Astrocyte of the hippocampus (primary cell): ENCODE results near the gene CAMK1D.

Experiments used
- DNase-seq: peaks from one replicate; pipeline ENCODE4 v3.0.0; 2011; ENCODE audit warnings: low read depth, low spot score

The CAMK1D gene

DNA sequence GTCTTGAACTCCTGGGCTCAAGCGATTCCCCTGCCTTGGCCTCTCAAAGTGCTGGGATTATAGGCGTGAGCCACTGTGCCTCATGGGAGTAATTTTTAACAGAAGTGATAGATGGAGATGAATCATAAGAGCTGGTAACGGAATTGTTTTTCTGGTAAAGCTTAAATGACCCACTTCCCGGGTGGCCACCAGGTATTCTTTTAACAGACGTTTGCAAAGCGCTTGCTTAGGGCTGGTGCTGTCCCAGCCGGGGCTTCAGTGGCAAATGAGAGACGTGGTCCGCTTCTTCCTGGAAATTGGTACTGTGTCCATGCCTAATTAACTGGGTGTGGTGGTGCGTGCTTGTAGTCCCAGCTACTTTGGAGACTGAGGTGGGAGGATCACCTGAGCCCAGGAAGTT, 23.5 kb downstream of the CAMK1D start:
- DNase-seq = no peak

DNA sequence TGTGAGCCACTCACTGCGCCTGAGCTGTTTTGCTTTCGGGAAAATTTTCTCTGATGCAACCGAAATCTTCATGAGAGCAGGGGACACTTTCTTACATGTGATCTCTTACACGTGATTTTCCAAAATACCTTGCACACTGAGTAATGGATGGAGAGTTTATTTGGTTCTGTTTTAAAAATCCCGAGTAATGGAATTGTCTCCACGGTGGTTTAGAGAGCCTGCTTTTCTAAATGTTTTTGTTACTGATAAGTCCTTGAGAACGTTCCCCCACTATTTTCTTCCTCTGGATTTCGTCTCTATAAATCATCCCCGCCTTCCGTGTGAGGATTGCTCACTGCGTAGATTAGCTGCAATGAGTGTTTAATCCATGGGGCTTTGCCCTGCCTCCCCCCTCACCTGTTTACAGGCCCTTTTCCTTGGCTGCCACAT, 25.7 kb downstream of the CAMK1D start:
- DNase-seq = no peak

DNA sequence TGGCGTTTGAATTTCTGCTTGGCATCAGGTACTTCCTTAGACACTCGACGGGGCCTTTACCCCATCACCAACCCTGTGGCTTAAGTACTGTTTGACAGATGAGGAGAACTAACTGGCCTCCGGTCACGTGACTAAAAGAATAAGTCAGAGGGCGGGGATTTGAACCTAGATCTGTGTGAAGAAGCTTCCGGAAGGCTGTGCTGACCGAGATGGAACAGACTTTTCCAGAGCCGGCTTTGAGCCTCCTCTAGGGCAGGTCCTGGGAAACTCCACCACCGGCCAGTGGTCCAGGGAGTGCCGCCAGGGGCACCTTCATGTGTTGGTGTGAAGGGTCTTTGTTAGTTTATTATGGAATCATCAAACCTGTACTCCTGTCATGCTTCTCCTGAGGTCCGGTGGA, 26.9 kb downstream of the CAMK1D start:
- no peak for DNase-seq

DNA sequence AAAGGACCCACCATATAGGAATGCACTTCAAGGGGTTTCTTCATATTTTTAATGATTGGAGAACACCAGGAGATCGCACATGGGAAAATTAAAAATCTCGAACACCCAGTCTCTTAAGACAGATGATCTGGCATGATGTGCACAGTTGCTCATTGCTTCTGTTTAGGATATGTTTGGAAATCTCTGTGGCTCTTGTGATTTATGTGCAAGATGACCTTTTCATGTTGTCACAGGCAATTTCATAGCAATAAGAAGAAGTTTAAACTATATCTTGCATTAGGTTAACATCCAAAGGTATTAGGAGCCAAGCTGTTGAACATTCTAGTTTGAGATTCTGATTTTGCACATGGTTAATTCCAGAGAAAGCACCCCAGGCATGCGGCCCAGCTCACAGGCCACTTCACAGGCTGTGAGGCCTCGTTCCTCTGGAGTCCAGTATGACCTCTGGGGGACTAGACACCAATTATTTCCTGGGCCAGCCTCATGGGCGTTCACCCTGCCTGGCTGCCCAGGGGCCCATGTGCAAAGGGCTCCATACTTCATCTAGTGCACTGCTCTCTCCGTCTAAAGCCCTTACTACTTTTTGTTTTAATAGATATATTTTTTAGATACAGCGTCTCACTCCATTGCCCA, 28.4 kb downstream of the CAMK1D start:
- no peak for DNase-seq

DNA sequence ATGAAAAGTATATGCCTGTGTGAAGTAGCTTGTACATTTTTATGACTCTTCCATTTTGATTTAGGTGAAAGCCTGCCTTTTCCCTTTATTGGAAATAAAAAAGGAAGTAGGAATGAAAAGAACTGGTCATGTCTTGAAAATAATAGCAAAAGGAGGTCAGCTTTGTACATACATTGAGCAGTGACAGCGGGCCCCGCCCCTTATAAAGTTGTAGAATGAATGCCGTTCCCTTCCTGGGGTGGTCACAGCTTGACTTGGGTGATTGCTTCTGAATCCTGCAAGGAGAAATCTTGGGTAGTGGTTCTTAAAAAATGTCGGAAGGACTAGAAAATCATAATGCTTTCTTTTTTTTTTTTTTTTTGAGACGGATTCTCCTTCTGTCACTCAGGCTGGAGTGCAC, 31.7 kb downstream of the CAMK1D start:
- DNase-seq = no peak

DNA sequence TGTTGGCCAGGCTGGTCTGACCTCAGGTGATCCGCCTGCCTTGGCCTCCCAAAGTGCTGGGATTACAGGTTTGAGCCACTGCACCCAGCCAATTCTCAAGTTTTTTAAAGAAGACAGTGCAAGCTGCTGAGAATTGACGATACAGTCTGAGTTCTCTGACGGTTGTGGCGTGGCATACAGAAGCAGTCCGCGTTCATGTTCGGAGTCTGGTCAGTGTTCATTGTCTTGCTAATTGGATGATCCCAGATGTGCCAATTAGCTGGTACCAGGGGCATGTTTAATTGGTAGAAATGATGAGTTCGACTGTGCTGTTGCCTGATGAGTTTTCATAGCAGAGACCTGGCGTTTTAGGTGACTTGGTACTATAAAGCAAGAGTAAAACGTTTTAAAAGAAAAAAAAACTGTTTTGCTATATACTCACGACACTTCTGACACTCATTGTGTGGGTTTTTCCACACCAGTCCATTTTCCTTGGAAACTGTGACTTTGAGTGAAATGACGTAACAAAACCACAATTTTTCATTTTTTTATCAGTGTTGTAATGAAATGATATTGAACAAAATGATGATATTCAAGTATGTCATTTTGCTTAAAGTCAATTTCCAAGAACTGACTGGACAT, 32.3 kb downstream of the CAMK1D start:
- no peak for DNase-seq

DNA sequence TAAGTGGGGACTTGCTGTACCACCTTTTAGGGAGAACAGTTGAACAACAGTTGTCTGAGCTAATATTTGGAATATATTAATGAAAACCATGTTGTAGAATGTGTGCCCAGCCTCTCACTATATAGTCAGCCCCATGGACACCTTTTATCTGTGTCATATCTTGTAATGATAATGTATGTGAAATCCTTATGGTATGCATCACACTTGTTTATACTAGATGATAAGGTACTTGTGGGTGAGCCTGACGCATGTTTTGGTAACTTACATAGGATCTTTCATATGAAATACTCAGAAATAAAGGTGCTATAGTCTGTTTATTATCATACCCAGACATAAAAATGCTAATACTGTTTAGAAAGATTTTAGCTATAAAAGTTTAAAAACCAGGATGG, 32.8 kb downstream of the CAMK1D start:
- no peak for DNase-seq

DNA sequence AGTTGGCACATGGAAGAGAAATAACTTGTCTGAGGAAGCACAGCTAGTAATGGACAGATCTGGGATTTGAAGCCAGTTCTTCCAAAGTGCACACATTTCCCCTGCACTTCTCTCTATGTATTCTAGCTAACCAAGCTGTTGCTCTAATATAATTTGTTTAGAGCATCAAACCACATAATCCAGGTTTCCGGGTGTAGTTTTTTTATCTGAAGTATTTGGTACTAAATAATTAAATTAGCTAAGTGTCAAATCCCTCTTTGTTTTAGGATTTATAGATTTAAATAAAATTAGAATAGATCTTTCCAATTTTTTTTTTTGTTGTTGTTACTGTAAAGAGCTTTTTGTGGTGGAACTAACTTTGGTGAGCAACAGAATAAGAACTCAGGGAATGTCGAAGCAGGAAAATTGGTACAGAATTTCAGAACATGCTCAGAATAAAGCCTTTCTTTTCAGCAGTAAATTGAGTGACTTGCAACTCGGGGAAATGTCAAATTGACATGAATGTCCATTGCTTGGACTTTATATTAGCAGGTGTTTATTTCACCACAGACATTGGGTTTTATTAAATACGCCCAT, 33.7 kb downstream of the CAMK1D start:
- peak; percentile 66 for DNase-seq

DNA sequence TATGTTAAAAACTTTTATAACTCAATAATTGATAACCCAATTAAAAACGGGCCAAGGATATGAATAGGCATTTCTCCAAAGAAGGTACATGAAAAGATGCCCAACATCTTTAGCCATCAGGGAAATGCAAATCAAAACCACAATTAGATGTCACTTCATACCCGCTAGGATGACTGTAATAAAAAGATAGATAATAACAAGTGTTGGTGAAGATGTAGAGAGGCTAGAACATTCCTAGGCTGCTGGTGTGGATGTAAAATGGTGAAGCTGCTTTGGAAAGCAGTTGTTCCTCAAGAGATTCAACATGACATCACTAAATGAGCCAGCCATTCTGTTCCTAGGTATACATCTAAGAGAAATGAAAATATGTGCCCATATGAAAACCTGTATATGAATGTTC, 35.6 kb downstream of the CAMK1D start:
- DNase-seq = no peak

DNA sequence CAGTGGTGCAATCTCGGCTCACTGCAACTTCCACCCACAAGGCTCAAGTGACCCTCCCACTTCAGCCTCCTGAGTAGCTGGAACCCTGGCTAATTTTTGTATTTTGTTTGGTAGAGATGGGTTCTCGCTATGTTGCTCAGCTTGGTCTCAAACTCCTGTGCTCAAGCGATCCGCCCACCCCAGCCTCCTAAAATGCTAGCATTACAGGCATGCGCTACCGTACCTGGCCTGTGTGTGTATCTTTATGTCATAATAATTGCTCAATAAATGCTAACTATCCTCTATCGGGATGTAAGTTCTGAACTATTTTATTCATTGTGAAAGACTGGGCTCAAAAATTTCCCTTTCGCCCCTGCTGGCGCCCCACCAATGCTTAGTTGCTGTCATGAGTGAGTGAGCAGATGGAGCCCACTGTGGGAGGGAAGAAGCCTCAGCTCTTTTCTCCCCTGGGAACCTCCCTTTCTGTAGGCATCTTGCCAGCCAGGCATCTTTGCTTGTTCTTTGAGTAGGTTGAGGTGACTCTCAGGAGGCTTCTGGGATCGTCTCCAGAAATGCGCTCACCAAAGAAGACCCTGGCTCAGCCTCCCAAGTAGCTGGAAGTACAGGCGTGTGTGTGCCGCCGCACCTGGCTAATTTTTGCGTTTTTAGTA, 38.3 kb downstream of the CAMK1D start:
- no peak for DNase-seq

DNA sequence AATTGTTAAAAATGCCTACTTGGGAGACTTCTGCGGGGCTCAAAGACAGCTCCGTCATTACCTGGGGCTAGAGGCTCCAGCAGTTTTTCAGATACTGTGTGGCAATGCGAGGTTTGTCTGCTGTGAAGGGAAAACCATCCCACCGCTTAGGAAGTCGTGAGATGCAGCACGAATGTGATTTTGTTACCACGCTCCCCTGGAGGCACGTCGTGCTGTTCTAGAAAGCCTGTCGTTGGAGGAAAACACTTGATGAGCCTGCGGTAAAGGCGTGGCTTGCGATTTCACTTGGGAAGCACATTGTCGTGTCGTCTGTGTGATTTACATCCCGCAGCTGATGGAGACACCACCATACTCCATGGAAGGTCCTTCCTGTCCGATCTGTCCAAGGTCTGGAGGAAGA, 39.3 kb downstream of the CAMK1D start:
- DNase-seq = no peak

DNA sequence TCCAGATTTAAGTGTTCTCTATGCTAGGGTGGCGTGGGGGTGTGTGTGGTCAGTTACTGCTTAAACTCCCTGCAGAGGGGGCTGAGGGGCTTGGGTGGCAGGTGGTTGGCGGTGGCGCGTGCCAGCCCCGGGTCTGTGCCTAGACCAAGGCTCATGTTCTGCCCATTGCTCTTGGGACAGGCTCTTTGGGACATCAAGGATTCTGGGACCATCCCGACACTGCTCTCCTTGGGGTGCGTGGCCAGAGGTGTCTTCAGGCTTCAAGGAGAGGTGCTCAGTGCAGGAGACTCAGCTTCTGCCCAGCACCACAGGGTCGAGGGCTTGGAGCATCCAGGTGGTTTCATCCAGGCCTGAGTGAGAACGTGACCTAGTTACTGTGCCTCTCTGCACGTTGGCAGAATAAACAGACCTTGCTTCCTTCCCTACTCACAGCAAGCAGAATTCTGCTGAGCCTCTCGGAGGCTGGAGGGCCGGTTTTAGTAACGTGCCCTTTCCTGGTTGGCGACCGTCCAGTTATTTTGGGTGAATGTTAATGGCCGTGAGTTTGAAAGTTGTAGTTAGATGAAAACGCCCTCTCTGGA, 39.9 kb downstream of the CAMK1D start:
- no peak for DNase-seq

DNA sequence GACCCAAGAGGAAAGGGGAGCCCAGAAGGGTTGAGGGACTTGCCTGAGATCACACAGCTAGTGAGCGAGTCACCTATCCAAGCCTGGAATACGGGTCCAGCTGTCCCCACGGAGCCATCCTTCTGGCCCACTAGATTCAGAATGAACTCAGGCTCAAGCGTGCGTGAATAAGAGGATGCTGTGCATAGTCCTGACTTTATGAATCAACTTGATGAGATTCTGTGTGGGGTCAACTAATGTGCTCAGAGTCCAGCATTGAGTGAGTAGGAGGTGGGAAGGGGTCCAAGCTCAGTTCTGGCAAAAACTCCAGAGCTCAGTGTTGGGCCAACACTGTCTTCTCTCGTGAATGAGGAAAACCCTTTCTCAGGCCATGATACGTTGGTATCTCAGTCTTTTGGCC, 41.4 kb downstream of the CAMK1D start:
- peak; percentile 85 for DNase-seq

DNA sequence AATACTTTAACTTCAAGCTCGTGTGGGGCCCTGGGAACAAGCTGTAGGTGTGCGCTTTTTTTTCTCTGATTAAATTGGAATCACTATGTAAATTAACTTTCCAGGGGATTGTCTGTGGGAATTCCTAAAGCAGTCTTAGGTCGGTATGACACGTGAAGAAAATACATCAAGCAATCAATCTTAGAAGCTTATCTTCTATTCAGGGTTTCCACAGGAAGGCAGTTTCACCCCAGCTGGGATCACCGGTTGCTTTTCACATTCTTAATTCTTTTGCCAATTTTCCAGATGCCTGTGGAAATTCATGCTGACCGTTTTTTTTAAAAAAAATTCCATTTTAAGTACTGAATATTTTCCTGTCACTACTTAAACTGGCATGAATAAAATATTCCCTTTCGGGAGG, 41.9 kb downstream of the CAMK1D start:
- peak; percentile 84 for DNase-seq

DNA sequence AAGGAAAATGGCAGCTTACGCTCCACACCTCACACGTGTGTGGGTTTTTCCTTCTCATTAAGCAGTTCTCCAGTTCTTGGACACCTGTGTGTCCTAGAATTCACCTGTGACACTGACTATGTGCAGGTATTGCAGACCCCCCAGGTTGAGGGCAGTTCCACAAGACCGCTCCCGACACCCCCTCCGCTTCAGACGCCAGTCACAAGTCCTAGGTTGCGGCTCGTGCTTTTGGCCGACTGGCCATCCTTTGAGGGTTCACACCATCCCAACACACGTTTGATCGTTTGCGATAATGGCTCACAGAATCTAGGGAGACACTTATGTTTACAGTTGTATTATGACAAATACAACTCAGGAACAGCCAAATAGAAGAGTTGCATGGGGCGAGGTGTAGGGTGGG, 44.5 kb downstream of the CAMK1D start:
- no peak for DNase-seq

DNA sequence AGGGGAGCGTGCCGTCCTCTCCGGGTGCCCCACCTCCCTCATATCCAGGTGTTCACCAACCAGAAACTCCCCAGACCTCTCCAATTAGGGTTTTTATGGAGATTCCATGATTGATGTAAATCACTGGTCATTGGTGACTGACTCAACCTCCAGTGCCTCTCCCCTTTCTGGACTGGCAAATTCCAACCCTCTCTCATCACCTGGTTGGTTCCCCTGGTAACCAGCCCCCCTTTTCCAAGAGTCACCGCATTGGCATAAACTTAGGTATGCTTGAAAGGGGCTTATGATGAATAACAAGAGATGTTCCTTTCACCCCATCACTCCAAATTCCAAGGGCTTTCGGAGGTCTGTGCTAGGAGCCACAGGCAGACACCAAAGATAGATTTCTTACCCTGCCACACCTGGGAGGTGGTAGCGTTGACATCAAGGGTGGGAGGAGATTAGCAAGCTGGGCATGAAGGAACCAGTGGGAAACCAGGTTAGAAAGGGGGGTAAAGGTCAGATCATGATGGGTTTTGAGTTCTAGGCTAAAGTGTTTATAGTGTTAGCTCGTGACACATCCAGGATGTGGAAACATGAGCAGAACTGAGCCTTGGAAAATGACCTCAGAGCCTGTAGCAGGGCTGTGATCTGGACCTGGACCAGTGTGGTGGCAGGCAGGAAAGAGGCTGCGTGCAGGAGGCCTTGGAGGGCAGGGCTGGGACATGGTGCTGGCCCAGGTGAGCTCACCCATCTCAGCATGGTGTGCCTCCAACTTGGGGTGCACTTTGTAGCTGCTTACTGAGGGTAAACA, 45.1 kb downstream of the CAMK1D start:
- peak; percentile 50 for DNase-seq

DNA sequence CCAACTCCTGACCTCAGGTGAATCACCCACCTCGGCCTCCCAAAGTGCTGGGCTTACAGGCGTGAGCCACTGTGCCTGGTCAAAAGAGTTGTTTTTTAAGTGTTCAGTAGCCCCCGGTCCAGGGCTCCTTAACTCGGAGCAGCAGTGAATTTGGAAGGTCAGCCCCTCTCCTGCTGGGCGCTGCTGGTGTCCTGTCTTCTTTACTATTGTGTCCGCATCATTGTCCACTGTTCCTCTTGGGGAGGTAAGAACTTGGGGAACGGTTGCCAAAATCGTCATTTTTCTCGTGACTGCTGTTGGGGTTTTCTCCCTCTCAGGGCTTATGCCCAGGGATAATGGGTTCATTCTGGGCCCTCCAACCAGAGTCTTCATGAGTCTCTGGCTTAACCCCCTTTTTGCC, 46.7 kb downstream of the CAMK1D start:
- no peak for DNase-seq

DNA sequence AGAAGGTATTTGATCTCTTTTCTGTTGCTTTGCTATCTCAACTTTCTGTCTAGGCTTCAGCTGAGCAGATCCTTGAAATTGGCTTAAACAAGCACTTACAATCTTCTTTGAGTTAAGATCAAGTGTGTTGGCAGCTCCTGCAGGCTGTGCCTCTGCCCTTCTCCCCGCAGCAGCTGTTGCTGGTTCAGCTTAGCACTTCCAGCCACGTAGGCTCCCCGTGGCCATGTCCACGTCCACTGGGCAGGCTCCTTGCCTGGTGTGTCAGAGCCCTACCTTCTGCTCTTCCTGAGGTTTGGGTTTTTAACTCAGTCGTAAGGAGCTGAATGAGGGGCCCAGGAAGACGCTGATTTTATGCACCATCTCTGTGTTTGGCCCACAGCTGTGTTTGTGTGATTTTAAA, 47.2 kb downstream of the CAMK1D start:
- no peak for DNase-seq

DNA sequence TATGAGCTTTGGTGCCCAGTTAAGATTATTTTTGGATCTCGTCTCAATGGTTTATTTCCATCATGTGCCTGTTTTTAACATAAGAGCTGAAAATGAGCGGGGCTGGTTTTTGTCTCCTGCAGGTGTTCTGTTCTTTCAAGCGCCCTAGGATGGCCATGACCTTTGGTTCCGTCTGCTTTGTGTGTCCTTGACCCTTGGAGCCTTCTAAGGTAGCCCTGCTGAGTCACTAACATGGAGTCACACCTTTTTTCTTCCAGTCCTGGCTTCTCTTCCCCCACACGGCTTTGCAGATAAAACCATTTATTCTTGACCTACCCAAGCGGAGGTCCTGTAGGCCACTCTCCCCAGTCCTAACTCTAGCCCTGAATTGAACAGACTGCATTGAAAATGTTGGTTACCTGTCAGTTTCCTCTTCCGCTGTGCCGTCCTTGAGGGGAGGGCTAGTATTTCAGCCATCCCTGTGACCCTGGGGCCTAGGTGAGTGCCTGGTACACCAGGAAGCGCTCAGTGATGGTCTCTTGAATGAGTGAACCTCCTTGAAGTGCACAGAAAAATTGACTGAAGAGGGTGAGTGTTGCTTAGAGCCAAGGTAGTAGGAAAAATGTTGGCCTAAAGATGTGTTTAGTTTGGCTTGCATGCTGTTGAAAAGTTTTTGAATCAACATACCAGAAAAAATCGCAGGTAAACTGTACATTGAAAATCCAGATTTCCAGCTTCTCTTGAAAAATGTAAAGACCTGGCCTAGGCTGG, 48.0 kb downstream of the CAMK1D start:
- no peak for DNase-seq

DNA sequence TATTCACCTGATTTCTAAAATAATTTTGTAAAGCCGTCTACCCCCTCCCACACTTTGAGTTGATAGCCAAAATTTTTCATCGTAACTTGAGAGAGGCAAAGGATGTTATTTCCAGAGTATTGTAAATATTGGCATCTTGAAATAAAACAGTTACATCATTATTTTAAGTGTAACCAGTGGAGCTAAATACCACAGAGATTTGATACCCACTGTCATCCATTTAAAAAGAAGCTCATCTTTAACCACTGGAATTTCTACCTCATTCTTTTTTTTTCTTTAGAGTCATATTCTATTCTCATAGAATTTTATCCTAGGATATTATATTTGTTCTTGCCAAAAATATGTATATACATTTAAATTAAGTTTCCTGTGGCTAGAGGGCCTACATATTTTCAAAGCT, 48.6 kb downstream of the CAMK1D start:
- no peak for DNase-seq

DNA sequence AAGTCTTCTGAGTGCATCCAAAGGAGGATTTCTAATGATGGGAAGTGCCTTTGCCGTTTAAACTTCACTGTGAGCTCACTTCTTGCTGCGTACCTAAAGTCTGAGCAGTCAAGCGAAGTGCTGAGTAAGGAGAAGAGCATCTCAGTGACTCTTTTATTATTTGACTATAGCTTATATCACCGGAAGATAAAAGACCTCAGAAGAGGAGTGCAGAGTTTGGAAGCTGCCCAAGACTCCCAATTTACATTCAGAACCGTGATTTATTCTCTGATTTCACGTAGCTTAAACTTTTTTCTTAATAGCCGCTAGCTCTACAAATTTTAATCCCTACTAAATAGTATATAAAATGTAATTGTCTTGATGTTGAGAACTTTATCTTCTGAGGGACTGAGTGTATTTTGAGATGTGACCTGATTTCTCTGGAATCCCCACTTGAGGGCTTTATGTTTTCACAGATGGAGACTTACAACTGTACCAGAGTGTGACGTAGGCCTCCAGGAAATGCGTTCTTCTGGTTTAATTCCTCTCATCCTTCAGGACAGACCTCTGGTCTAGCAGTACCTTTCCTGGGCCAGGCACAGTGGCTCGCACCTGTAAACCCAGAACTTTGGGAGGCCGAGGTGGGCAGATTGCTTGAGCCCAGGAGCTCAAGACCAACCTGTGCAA, 51.1 kb downstream of the CAMK1D start:
- peak; percentile 72 for DNase-seq
